Activated T-cell treated with anti-CD3 and anti-CD28 coated beads for 48 hours (primary cell): Measurements from ENCODE around the gene TRIP12.
"Not testable (repeated sequence)": the region's sequence is repeated elsewhere in the genome, so short reads cannot be mapped to it uniquely, and the experiment has no call there.

Experiments used
- DNase-seq: peaks from one replicate; pipeline ENCODE4 v3.0.0-alpha.2; 2020; ENCODE audit warnings: low read depth

The TRIP12 gene

GRCh38 chr2:229920011-229920641 is 1.7 kb downstream of the TRIP12 start:
- no peak for DNase-seq

DNA sequence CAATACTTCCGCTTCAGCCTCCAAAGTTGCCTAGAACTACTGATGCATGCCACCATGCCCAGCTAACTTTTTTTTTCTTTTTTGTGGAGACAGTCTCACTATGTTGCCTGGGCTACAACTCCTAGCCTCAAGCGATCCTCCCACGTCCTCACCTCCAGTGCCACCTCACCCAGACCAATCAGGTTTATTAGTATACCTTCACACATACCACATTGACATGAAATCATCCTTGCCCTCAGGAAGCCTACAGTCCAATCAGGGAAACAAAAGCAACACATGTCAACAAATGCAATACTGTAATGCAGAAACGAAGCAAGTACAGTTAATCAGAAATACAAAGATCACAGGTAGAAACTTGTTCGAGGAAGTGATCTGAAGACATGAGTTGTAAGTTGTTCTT is 4.0 kb downstream of the TRIP12 start:
- no peak for DNase-seq

DNA sequence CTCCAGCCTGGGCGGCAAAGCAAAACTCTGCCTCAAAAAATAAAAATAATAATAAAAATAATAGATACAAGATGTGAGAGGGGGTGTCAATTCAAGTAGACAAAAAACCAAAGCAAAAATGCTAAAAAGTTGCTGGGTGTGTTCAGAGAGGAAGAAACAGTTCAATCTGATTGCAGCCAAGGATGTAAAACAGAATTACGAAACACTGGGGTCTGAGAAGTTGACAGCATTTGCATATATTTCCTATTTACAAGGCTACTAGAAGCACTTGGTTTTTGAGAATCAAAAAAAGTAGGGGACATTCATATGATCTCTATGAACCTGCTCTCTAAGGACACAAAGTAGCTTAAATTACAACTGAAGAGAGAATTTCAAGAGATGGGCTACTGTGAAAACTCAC is 7.6 kb downstream of the TRIP12 start:
- no peak for DNase-seq

DNA sequence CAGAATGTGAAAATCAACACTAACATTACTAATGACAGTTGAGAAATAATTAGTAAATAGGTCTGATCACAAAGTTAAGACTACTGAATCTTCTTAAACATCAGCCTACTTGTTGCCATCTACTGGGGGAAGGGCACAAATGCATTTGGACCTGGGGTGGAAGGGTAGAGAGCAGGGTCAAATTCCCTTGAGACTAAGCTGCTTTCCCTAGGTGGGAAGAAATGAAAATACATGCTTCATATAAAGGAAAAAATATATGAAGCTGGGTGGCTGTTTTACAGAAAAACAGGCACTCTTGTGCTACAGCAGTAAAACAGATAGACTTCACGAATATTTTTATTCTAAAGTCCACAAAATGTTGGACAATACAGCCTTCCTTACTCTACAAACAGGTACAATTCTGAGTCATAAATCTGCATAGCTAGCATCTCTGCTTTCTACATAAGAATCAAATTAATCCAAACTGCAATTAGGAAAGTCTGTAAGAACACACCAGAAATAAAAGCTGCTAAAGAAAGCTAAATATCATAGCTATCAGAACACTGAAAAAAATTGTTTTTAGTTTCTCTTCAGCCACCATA is 10.9 kb downstream of the TRIP12 start:
- DNase-seq = no peak

GRCh38 chr2:229910147-229910831 is 11.5 kb downstream of the TRIP12 start:
- no peak for DNase-seq

GRCh38 chr2:229909090-229909489 is 12.7 kb downstream of the TRIP12 start:
- no peak for DNase-seq

GRCh38 chr2:229905601-229906000 is 16.2 kb downstream of the TRIP12 start:
- no peak for DNase-seq

DNA sequence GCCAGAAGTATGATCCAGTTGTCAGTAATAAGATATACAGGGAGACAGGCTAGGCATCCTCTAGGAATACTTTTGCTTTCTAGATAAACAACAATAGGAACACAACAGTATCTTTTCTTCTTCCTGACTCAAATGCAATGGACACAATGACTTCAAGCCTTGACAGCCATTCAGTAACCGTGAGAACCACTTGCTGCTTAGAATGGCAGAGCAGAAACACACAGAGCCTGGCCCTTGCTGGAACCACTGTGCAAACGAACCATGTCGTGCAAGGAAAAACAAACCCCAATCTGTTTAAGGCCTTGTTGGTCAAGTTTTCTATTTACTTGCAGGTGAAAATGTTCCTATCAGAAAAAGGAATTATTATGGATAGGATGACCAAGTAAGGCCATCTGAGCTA is 18.8 kb downstream of the TRIP12 start:
- DNase-seq = no peak

GRCh38 chr2:229901819-229902218 is 20.0 kb downstream of the TRIP12 start:
- no peak for DNase-seq

- DNase-seq = not testable (repeated sequence)
Observed at GRCh38 chr2:229900514-229900913, 21.3 kb downstream of the TRIP12 start.

GRCh38 chr2:229900012-229900411 is 21.8 kb downstream of the TRIP12 start:
- no peak for DNase-seq

GRCh38 chr2:229899604-229900003 is 22.2 kb downstream of the TRIP12 start:
- DNase-seq = no peak

DNA sequence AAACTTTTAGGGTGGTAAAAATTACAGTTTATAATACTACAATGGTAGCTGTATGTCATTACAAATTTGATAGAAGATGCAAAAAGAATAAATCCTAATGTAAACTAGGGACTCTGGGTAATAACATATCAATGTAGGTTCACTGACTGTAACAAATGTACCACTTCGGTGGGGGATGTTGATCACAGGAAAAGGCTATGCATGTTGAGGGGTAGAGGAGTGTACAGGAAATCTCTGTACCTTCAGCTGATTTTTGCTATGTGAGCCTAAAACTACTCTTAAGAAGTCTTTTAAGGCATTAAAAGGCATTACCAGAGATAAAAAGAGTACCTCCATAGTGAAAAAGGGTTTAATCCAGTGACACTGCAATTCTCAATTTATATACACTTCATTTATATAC is 25.0 kb downstream of the TRIP12 start:
- DNase-seq = no peak

DNA sequence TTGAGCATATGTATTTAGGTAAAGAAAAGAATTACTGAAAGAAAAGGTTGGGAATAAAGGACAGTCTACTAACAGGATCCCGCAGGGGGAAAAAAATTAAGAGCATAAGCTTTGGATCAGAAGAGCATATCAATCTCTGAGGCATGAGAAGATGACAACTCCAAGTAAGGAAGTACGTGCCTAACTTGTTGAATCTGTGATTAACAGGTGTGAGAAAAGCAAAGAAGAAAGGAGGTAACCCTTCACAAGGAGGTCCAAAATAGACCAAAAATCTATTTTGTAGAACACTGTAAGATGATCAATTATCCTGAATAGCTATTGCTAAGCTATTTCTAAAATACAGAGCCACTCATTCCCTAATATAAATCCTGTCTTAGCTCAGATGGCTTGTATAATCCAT is 32.8 kb downstream of the TRIP12 start:
- DNase-seq = no peak

- DNase-seq = no peak
Observed at GRCh38 chr2:229888031-229888430, 33.8 kb downstream of the TRIP12 start.

DNA sequence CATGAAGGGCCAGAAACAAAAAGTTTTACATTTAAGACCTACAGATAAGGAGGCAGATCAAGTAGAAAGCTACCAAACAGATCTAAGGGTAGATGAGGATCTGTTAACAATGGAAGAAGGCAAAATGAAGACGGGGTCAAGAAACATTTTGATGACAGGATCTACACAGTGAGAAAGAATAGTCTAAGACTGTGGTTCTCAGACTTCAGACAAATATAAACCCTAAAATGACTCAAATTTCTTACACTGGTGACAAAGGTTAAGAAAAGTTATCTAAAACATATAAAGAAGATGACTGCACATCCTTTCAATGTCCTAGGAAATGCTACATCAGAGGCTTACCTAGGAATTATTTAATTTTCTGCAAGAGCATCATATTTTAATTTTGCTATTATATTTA is 34.4 kb downstream of the TRIP12 start:
- DNase-seq = no peak

GRCh38 chr2:229884775-229885699 is 36.8 kb downstream of the TRIP12 start:
- DNase-seq = no peak

GRCh38 chr2:229882583-229882982 is 39.2 kb downstream of the TRIP12 start:
- no peak for DNase-seq

DNA sequence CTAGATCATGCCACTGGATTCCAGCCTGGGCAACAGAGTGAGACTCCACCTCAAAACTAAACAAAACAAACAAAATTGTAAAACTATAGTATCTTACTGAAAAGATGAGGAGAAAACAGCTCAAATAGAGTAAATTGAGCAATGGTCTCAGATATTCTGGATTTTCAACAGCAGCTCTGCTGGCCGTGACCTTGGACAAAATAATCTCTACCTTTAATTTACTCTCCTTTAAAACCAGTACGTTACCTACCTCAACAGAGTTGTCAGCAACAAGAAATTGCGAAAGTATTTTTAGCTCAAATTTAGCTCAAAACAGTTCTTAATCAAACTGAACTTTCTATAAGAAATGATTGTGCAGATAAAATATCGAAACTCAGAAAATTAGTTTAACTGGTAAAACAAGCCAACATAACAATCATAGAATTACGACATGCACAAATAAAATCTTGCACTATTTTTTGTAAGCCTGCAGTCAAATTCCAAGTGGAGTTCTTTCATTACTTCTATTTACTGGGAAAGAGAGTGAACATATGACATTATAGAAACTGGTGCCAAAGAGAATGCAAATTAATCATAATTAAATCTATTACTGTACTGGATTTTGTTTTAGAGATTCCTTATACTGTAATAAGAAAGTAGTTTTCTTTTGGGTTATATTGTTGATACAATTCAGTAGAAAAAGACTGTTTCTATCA is 40.8 kb downstream of the TRIP12 start:
- no peak for DNase-seq

GRCh38 chr2:229879191-229879950 is 42.4 kb downstream of the TRIP12 start:
- DNase-seq = no peak

DNA sequence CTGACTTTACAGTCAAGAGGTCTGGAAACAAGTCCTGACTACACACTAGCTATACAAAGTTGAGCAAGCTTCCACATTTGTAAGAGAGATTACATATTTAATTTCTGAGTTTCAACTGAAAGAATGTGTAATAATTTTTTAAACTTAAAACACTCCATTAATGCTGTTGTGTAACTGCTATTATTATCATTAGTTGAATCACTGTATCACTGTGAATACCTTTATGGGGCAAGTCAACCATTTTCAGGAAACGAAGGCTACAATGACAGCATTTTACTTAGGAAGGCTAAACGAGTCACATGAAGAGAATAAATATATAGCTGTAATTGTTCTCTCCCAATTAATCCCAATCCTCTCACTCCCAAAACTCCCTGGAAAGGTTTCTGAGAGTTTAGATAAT is 46.3 kb downstream of the TRIP12 start:
- DNase-seq = no peak
